SK-N-SH (cell line): ENCODE results near the gene RAB38.

ENCODE experiments used
- MXI1 ChIP-seq: IDR thresholded peaks from 2 replicates; pipeline ENCODE4 v1.6.1; 2012; ENCODE audit warnings: mild to moderate bottlenecking, low read depth, low read length, improper control_type of control experiment
- POLR2AphosphoS5 ChIP-seq: IDR thresholded peaks from 2 replicates; pipeline ENCODE4 v1.6.1; 2012; ENCODE audit warnings: low read depth, low read length
- TAF1 ChIP-seq: IDR thresholded peaks from 2 replicates; pipeline ENCODE4 v1.6.1; 2012; ENCODE audit warnings: low read depth, mild to moderate bottlenecking, low read length, moderate library complexity, borderline replicate concordance
- TF ChIP-seq, protein P1 (sequence below): IDR thresholded peaks from 2 replicates; pipeline ENCODE4 v1.4.0; 2012; ENCODE audit warnings: low read depth, borderline replicate concordance
- TF ChIP-seq, protein P2 (sequence below): fragments of 200-600 bp; sonication (generic); IDR thresholded peaks from 2 replicates; pipeline ENCODE4 v1.6.1; 2017; ENCODE audit warnings: antibody characterized with exemption, mild to moderate bottlenecking, moderate library complexity

DNA sequence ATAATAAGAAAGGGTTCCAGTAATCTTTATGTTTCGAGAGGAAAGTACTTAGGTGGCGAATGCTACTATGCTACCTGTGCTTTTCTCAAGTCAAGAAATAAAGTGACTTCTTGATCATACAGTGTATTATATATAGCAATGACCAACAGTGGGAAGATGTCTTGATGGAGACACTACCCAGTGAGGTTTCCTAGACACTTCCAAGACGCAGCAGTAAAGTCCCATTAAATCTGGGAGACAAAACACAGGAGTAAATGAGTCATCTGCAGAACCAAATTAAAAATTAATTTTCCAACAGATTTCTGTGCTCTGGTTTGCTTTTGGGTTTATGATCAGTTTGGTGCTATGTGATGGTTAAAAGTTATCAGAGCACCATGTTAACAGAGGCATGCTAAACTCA, 29.1 kb upstream of the RAB38 start:
- TF ChIP-seq, protein P1, sequence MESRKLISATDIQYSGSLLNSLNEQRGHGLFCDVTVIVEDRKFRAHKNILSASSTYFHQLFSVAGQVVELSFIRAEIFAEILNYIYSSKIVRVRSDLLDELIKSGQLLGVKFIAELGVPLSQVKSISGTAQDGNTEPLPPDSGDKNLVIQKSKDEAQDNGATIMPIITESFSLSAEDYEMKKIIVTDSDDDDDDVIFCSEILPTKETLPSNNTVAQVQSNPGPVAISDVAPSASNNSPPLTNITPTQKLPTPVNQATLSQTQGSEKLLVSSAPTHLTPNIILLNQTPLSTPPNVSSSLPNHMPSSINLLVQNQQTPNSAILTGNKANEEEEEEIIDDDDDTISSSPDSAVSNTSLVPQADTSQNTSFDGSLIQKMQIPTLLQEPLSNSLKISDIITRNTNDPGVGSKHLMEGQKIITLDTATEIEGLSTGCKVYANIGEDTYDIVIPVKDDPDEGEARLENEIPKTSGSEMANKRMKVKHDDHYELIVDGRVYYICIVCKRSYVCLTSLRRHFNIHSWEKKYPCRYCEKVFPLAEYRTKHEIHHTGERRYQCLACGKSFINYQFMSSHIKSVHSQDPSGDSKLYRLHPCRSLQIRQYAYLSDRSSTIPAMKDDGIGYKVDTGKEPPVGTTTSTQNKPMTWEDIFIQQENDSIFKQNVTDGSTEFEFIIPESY, result no peak
- TF ChIP-seq, protein P2, sequence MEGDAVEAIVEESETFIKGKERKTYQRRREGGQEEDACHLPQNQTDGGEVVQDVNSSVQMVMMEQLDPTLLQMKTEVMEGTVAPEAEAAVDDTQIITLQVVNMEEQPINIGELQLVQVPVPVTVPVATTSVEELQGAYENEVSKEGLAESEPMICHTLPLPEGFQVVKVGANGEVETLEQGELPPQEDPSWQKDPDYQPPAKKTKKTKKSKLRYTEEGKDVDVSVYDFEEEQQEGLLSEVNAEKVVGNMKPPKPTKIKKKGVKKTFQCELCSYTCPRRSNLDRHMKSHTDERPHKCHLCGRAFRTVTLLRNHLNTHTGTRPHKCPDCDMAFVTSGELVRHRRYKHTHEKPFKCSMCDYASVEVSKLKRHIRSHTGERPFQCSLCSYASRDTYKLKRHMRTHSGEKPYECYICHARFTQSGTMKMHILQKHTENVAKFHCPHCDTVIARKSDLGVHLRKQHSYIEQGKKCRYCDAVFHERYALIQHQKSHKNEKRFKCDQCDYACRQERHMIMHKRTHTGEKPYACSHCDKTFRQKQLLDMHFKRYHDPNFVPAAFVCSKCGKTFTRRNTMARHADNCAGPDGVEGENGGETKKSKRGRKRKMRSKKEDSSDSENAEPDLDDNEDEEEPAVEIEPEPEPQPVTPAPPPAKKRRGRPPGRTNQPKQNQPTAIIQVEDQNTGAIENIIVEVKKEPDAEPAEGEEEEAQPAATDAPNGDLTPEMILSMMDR, result no peak
- TF ChIP-seq POLR2AphosphoS5 (no peak), TAF1 (no peak), MXI1 (no peak)
